Measurements from ENCODE around the gene PLEKHA7. TPM values are rescaled to one million over a fixed set of nuclear protein-coding genes. Genes with fewer than 3 reads are reported as not detected.

PLEKHA7 gene
- polyA plus RNA-seq, 4 donors: 28.1 to 69.3 (median 57.5) TPM

DNA sequence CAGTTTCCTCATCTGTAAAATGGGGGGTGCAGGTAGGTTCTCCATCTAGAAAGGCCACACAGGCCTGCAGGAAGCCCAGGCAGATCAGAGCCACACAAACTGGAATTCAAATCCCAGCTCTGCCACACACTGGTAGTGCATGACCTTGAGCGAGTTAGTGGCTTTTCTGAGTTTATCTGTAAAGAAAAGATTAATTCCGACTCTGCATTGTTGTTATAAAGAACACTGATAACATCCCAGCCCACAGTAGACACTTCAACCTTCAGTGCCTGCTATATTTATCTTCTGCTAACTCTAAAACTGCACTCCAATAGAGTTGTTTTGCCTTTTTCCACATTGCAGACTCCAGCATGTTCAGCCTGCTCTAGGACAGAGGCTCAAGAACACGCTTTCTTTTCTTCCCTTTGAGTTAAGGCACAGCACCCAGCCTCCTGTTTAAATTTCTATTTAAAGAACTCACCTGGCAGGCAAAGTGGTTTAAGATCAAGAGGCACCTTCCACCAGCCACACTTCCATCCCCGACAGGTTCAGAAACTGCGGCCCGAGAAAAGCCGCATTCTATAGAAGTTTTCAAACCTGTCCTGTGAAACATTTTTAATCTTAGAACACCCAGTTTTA lies 133.9 kb downstream of the PLEKHA7 start:
- DNase-seq: no peak
- whole genome bisulfite sequencing, 3 donors: 65 to 89% (median 73%) methylated on average over 7 of the region's 7 CpGs
- H3K36me3 ChIP-seq (ENCODE audit: control insufficient read depth in 3 of 3, insufficient read depth in 2 of 3, low read depth in 1 of 3, low read length in 3 of 3): peaks cover 0 to 14% (median 0%) of the 10 kb centered on the region in 3 donors
- H3K27ac ChIP-seq (ENCODE audit: low read depth in 1 of 3, low read length in 2 of 3): no peak overlapping the region
- H3K27me3 ChIP-seq (ENCODE audit: control insufficient read depth in 3 of 3, insufficient read depth in 3 of 3, low read length in 3 of 3): no peaks in the 10 kb centered on the region
- H3K4me3 ChIP-seq (ENCODE audit: low read depth in 1 of 3, low read length in 3 of 3): no peak overlapping the region
- FAIRE-seq: no peak
- H3K9me3 ChIP-seq (ENCODE audit: control insufficient read depth in 2 of 2, insufficient read depth in 1 of 2, low read depth in 1 of 2, low read length in 1 of 2): no peaks in the 10 kb centered on the region
- peaks cover 0 to 6% (median 6%) of the 10 kb centered on the region in 3 donors for H3K4me1 ChIP-seq (ENCODE audit: control insufficient read depth in 3 of 3, insufficient read depth in 2 of 3, low read depth in 1 of 3, low read length in 2 of 3)

DNA sequence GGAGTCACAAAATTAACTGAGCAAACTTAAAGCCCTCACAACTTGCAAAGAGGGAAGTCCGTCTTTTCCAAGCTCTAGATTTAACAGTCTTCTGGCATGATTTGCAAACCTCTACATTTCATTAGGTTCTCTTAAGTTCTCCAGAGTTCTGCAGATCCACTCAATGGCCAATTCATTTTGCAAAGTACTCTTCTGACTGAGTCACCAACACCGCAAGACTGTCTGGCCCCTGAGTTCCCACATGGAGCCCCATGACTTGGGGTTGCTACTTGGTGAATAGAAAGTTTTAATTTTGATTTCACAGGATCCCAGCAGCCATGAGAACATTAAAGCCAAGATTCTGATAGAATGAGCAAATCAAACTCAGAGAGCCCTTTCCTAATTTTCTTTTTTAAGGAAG lies 134.5 kb downstream of the PLEKHA7 start:
- no peaks in the 10 kb centered on the region for H3K9me3 ChIP-seq (ENCODE audit: control insufficient read depth in 2 of 2, insufficient read depth in 1 of 2, low read depth in 1 of 2, low read length in 1 of 2)
- 95 to 100% (median 98%) methylated on average over 2 of the region's 2 CpGs for WGBS, 3 donors
- no peak overlapping the region for H3K4me3 ChIP-seq (ENCODE audit: low read depth in 1 of 3, low read length in 3 of 3)
- no peak overlapping the region for H3K27ac ChIP-seq (ENCODE audit: low read depth in 1 of 3, low read length in 2 of 3)
- H3K27me3 ChIP-seq (ENCODE audit: control insufficient read depth in 3 of 3, insufficient read depth in 3 of 3, low read length in 3 of 3): no peaks in the 10 kb centered on the region
- DNase-seq (no peak), FAIRE-seq (no peak)
- H3K36me3 ChIP-seq (ENCODE audit: control insufficient read depth in 3 of 3, insufficient read depth in 2 of 3, low read depth in 1 of 3, low read length in 3 of 3): peaks cover 0 to 14% (median 0%) of the 10 kb centered on the region in 3 donors
- H3K4me1 ChIP-seq (ENCODE audit: control insufficient read depth in 3 of 3, insufficient read depth in 2 of 3, low read depth in 1 of 3, low read length in 2 of 3): peaks cover 3 to 7% (median 6%) of the 10 kb centered on the region in 3 donors

DNA sequence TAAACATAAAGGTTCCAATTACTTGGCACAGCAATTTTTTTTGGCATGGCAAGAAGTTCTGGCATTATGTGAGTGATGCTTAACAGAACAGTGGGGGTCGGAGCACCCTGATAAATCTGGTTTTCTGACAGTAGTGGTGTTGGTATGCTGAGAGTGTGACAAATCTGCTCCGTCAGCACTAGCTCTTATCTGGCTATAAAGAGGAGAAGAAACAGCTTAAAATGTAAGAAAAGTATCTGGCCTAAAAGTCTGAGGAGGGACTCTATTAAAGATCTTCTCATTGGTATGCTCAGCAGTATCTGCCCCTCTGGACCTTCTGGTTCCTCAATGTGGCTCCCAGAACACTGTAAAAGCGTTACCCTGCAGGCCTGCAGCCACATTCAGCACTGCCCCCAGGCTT lies 137.4 kb downstream of the PLEKHA7 start:
- H3K36me3 ChIP-seq (ENCODE audit: control insufficient read depth in 3 of 3, insufficient read depth in 2 of 3, low read depth in 1 of 3, low read length in 3 of 3): peaks cover 0 to 19% (median 0%) of the 10 kb centered on the region in 3 donors
- H3K9me3 ChIP-seq (ENCODE audit: control insufficient read depth in 2 of 2, insufficient read depth in 1 of 2, low read depth in 1 of 2, low read length in 1 of 2): no peaks in the 10 kb centered on the region
- DNase-seq: no peak
- no peak overlapping the region for H3K27ac ChIP-seq (ENCODE audit: low read depth in 1 of 3, low read length in 2 of 3)
- H3K4me3 ChIP-seq (ENCODE audit: low read depth in 1 of 3, low read length in 3 of 3): no peak overlapping the region
- H3K4me1 ChIP-seq (ENCODE audit: control insufficient read depth in 3 of 3, insufficient read depth in 2 of 3, low read depth in 1 of 3, low read length in 2 of 3): peaks cover 4 to 8% (median 6%) of the 10 kb centered on the region in 3 donors
- no peaks in the 10 kb centered on the region for H3K27me3 ChIP-seq (ENCODE audit: control insufficient read depth in 3 of 3, insufficient read depth in 3 of 3, low read length in 3 of 3)
- no peak for FAIRE-seq
- 88 to 91% (median 89%) methylated on average over 3 of the region's 3 CpGs for WGBS, 3 donors

DNA sequence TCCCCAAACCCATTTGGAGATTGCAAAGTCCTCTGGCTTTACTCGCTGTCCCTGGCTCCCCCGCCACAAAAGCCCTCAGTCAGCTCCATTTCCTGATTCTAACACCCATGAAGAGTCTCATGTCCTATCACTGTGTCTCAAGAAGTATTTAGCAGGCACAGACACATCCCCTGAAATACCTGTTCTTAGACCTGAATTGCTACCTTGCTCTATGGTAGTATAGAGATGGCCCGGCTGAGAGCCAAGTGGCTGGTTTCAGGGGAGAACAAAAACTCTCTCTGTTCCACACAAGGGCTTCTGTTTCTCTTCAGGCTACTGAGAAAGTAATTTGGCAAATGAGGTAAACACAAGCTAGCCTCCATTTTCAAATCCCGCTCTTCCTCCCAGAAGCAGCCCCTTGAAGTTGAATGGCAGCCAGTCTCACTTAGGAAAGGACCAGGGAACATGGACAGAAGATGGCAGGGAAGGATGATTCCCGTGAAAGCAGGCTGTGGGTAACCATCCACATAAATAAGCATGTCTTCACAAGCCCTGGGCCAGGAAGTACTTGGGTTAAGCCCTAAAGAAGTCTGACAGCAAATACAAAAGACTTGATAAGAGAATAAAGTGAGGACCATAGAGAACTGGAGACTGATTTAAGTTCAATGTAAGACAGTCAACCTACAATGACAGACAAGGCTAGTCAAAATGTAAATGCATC lies 138.0 kb downstream of the PLEKHA7 start:
- WGBS, 3 donors: 89 to 96% (median 93%) methylated on average over 5 of the region's 5 CpGs
- H3K4me3 ChIP-seq (ENCODE audit: low read depth in 1 of 3, low read length in 3 of 3): no peak overlapping the region
- no peak overlapping the region for H3K27ac ChIP-seq (ENCODE audit: low read depth in 1 of 3, low read length in 2 of 3)
- H3K27me3 ChIP-seq (ENCODE audit: control insufficient read depth in 3 of 3, insufficient read depth in 3 of 3, low read length in 3 of 3): no peaks in the 10 kb centered on the region
- no peaks in the 10 kb centered on the region for H3K9me3 ChIP-seq (ENCODE audit: control insufficient read depth in 2 of 2, insufficient read depth in 1 of 2, low read depth in 1 of 2, low read length in 1 of 2)
- H3K4me1 ChIP-seq (ENCODE audit: control insufficient read depth in 3 of 3, insufficient read depth in 2 of 3, low read depth in 1 of 3, low read length in 2 of 3): peaks cover 1 to 8% (median 4%) of the 10 kb centered on the region in 3 donors
- no peak for FAIRE-seq
- no peak for DNase-seq
- H3K36me3 ChIP-seq (ENCODE audit: control insufficient read depth in 3 of 3, insufficient read depth in 2 of 3, low read depth in 1 of 3, low read length in 3 of 3): peaks cover 0 to 17% (median under 1%) of the 10 kb centered on the region in 3 donors

DNA sequence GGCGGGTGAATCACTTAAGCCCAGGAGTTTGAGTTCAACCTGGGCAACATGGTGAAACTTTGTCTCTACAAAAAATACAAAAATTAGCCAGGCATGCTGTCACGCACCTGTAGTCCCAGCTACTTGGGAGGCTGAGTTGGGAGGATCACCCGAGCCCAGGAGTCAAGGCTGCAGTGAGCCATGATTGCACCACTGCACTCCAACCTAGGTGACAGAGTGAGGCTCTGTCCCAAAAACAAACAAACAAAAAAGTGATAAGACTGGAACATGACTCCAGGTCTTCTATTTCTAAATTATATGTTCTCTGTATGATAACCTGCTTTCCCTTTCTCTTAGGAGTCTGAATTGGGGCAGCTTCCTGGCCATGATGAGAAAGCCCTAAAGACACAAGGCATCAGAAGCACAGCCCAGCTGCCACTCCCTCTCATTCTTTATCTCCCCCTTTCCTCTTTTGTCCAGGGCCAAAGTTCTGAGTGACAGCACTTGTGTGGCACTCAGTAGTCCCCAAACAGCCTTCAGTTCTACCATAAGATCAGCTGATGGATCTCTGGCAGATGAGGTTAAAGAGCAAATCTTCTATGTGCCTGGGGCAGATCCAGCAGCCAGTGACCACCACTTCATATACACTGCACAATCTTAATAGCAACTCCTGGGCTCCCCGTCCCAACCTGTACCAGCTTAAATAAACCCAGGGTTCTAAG lies 139.8 kb downstream of the PLEKHA7 start:
- peak; percentile 16 to 60 for DNase-seq
- no peak overlapping the region for H3K27ac ChIP-seq (ENCODE audit: low read depth in 1 of 3, low read length in 2 of 3)
- H3K36me3 ChIP-seq (ENCODE audit: control insufficient read depth in 3 of 3, insufficient read depth in 2 of 3, low read depth in 1 of 3, low read length in 3 of 3): peaks cover 0 to 21% (median 5%) of the 10 kb centered on the region in 3 donors
- H3K27me3 ChIP-seq (ENCODE audit: control insufficient read depth in 3 of 3, insufficient read depth in 3 of 3, low read length in 3 of 3): no peaks in the 10 kb centered on the region
- peaks cover 0 to 8% (median 2%) of the 10 kb centered on the region in 3 donors for H3K4me1 ChIP-seq (ENCODE audit: control insufficient read depth in 3 of 3, insufficient read depth in 2 of 3, low read depth in 1 of 3, low read length in 2 of 3)
- H3K4me3 ChIP-seq (ENCODE audit: low read depth in 1 of 3, low read length in 3 of 3): no peak overlapping the region
- WGBS, 3 donors: 40 to 72% (median 54%) methylated on average over 4 of the region's 4 CpGs
- no peaks in the 10 kb centered on the region for H3K9me3 ChIP-seq (ENCODE audit: control insufficient read depth in 2 of 2, insufficient read depth in 1 of 2, low read depth in 1 of 2, low read length in 1 of 2)
- no peak for FAIRE-seq

DNA sequence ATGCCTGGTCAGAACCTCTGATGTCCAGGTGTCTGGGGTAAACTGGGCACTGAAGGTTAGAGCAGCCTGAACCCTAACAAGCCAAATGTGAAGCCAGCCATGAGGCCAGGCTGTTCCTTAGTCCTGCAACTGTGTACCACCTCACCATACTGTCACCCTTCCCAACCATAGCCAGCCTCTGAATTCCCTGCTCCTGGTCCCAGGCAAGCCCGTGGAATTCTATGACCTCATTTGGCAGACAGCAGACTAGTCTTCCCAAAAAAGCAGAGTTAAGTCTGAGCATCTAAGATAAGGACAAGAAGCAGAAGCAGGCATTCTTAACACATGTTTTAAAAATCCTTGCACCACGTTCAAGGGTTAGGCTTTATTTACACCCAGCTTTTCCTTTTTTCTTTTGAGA lies 140.9 kb downstream of the PLEKHA7 start:
- Histone ChIP-seq H3K4me1 (ENCODE audit: control insufficient read depth in 3 of 3, insufficient read depth in 2 of 3, low read depth in 1 of 3, low read length in 2 of 3) (peaks cover 0 to 8% (median 2%) of the 10 kb centered on the region in 3 donors), H3K4me3 (ENCODE audit: low read depth in 1 of 3, low read length in 3 of 3) (no peak overlapping the region), H3K9me3 (ENCODE audit: control insufficient read depth in 2 of 2, insufficient read depth in 1 of 2, low read depth in 1 of 2, low read length in 1 of 2) (no peaks in the 10 kb centered on the region), H3K27me3 (ENCODE audit: control insufficient read depth in 3 of 3, insufficient read depth in 3 of 3, low read length in 3 of 3) (no peaks in the 10 kb centered on the region), H3K36me3 (ENCODE audit: control insufficient read depth in 3 of 3, insufficient read depth in 2 of 3, low read depth in 1 of 3, low read length in 3 of 3) (peaks cover 0 to 28% (median 10%) of the 10 kb centered on the region in 3 donors), H3K27ac (ENCODE audit: low read depth in 1 of 3, low read length in 2 of 3) (no peak overlapping the region)
- FAIRE-seq (no peak), DNase-seq (no peak)
- WGBS, 3 donors: 38 to 50% (median 38%) methylated on average over 2 of the region's 2 CpGs

DNA sequence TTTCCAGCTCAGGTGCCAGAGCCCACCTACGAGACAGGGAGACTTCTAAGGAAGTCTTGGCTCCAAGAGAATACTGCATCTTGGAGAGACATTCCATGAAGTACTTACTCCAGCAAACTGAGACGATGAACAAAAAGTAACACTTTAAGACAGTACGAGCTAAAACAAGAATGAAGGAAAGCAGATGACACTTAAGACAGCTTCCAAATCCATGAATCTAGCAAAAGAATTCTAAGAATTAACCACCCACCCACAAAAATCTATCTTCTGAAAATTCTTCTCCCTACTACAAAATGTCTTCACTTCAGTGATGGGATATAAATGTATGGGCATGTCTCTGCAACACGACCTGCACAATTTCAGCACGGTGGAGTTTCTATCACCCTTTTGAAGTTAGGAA lies 142.8 kb downstream of the PLEKHA7 start:
- H3K36me3 ChIP-seq (ENCODE audit: control insufficient read depth in 3 of 3, insufficient read depth in 2 of 3, low read depth in 1 of 3, low read length in 3 of 3): peaks cover 0 to 28% (median 14%) of the 10 kb centered on the region in 3 donors
- H3K4me3 ChIP-seq (ENCODE audit: low read depth in 1 of 3, low read length in 3 of 3): no peak overlapping the region
- FAIRE-seq (no peak), DNase-seq (no peak)
- H3K27ac ChIP-seq (ENCODE audit: low read depth in 1 of 3, low read length in 2 of 3): no peak overlapping the region
- no peaks in the 10 kb centered on the region for H3K9me3 ChIP-seq (ENCODE audit: control insufficient read depth in 2 of 2, insufficient read depth in 1 of 2, low read depth in 1 of 2, low read length in 1 of 2)
- WGBS, 3 donors: 68 to 88% (median 77%) methylated on average over 5 of the region's 5 CpGs
- peaks cover 0 to 8% (median 2%) of the 10 kb centered on the region in 3 donors for H3K4me1 ChIP-seq (ENCODE audit: control insufficient read depth in 3 of 3, insufficient read depth in 2 of 3, low read depth in 1 of 3, low read length in 2 of 3)
- no peaks in the 10 kb centered on the region for H3K27me3 ChIP-seq (ENCODE audit: control insufficient read depth in 3 of 3, insufficient read depth in 3 of 3, low read length in 3 of 3)

DNA sequence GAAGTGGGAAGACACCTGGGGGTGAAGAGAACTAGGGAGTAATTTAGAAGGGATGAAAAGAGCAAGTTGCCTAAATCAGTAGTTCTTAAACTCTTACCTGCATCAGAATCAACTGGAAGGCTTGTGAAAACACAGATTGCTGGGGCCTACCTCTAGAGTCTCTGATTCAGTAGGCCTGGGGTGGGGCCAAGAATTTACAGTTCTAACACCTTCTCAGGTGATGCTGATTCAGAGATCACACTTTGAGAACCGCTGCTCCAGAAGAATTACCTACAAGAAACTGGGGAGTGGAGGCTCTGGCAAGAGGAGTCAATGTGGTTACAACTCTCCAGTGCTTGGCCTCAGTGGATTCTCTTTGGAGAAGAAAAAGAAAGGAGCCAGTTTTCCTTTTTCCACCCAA lies 147.1 kb downstream of the PLEKHA7 start:
- no peaks in the 10 kb centered on the region for H3K27me3 ChIP-seq (ENCODE audit: control insufficient read depth in 3 of 3, insufficient read depth in 3 of 3, low read length in 3 of 3)
- no peaks in the 10 kb centered on the region for H3K9me3 ChIP-seq (ENCODE audit: control insufficient read depth in 2 of 2, insufficient read depth in 1 of 2, low read depth in 1 of 2, low read length in 1 of 2)
- H3K36me3 ChIP-seq (ENCODE audit: control insufficient read depth in 3 of 3, insufficient read depth in 2 of 3, low read depth in 1 of 3, low read length in 3 of 3): peaks cover 0 to 37% (median 14%) of the 10 kb centered on the region in 3 donors
- WGBS, 3 donors: 24 to 65% (median 46%) methylated on average over 1 of the region's 1 CpG
- DNase-seq (peak in 1 of 2 donors; percentile 17), FAIRE-seq (no peak)
- H3K4me1 ChIP-seq (ENCODE audit: control insufficient read depth in 3 of 3, insufficient read depth in 2 of 3, low read depth in 1 of 3, low read length in 2 of 3): no peaks in the 10 kb centered on the region
- H3K27ac ChIP-seq (ENCODE audit: low read depth in 1 of 3, low read length in 2 of 3): no peak overlapping the region
- no peak overlapping the region for H3K4me3 ChIP-seq (ENCODE audit: low read depth in 1 of 3, low read length in 3 of 3)
